T47D (cell line): ENCODE measurements around the gene RAB35.

Source experiments
- DNase-seq, 2 experiments: peaks; one replicate each; pipeline versions ENCODE4 v3.0.0 to v3.0.0-alpha.2; 2011 to 2012; ENCODE audit warnings: low read depth in 1 of 2, low spot score in 1 of 2
- JUND ChIP-seq: IDR thresholded peaks from 2 replicates; pipeline ENCODE4 v1.6.1; 2012; ENCODE audit warnings: low read depth
- in situ Hi-C: cut with HindIII; loops from 2 replicates; pipeline ENCODE4 v1.10.0; 2016; ENCODE audit warnings: low sequenced_read_pairs, low pct_unique_long_range_greater_than_20kb

RAB35 gene

GRCh38 chr12:120142231-120142877, 25.8 kb upstream of the RAB35 start:
- in situ Hi-C loops, result no loop called here
- TF ChIP-seq JUND, result no peak
- no peak for DNase-seq

- in situ Hi-C loops, result no loop called here
- no peak for TF ChIP-seq JUND
- no peak for DNase-seq
Measured at GRCh38 chr12:120141336-120141735, 24.8 kb upstream of the RAB35 start.

GRCh38 chr12:120140603-120141002, 24.1 kb upstream of the RAB35 start:
- TF ChIP-seq JUND, result no peak
- no peak for DNase-seq
- in situ Hi-C loops, result no loop called here

DNA sequence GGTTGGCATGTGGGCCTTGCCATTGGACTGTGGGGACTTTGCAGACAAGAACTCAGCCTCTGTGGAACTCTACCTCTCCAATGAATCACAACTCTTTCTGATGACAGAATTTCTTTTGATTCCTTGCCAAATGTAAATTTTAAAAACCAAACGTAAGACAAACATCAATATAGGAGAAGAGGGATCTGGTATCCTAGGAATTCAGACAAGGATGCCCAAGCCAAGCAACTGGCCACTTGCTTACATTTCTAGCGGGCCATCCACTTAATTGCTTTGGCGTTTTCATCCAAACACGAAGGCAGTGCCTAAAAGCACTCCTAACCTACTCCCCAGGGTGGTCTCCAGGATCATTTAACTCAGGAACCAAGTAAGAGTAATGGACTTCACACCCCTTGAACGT, 23.4 kb upstream of the RAB35 start:
- no peak for DNase-seq
- in situ Hi-C loops, result no loop called here
- no peak for TF ChIP-seq JUND

DNA sequence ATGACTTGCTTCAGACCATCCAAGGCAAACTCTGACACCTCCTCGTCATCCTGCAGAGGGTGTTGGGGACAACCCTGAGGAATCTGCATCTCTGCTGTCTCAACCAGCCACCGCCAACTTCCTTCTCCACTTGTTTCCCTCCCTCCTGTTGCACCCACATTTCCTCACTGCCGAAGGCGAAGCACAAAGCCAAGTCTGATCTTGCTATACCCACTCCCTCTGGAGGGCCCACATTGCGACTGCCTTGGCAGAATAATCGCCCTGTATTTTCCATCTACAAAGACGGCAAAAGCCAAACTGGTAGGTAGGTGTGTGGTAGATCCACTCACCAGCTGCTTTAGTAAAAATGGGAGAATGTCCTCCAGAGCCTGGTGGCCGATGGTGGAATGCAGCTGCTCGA, 21.8 kb upstream of the RAB35 start:
- no peak for TF ChIP-seq JUND
- no peak for DNase-seq

GRCh38 chr12:120137833-120138232, 21.3 kb upstream of the RAB35 start:
- DNase-seq, result no peak
- in situ Hi-C loops, result no loop called here
- no peak for TF ChIP-seq JUND

More for the DNA sequence above, 21.8 kb upstream of the RAB35 start:
- in situ Hi-C loops, result no loop called here

DNA sequence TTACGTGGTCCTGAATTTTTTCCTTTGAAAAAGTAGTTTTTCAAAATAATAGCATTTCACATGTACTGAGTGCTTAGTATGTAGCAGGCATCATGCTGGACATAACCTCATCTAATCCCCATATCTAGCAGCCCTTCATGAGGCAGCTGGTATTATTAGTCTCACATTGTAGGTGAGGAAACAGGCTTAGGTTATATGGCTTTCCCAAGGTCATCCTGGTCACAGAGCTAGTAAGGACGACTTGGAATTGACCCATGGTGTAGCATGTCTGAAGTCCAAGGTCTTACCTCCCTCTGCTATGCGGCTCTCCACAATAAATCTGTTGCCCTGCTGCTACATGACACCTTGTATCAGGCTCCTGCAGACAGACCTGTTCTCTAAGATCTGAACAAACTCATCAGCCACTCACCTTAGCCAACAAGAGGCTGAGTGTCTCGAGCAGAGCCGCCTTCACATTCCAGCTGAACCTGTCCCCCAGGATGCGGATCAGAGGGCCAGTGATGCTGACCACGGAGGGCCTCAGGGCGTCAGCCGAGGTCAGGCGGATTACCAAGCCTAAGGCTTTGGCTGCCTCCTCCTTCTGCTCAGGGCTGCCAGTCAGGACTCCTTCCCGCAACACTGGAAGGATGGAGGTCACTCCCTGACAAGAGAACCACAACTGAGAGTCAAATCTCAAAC, 19.7 kb upstream of the RAB35 start:
- no peak for TF ChIP-seq JUND
- in situ Hi-C loops, result no loop called here
- DNase-seq, result peak in 1 of 2 experiments; percentile 40

- in situ Hi-C loops, result no loop called here
- no peak for DNase-seq
- TF ChIP-seq JUND, result no peak
Measured at GRCh38 chr12:120134307-120134980, 17.9 kb upstream of the RAB35 start.

- in situ Hi-C loops, result no loop called here
- DNase-seq, result no peak
- no peak for TF ChIP-seq JUND
Measured at GRCh38 chr12:120132863-120133385, 16.4 kb upstream of the RAB35 start.

GRCh38 chr12:120132054-120132836, 15.7 kb upstream of the RAB35 start:
- no peak for DNase-seq
- in situ Hi-C loops, result no loop called here
- TF ChIP-seq JUND, result no peak

- in situ Hi-C loops, result no loop called here
Measured at GRCh38 chr12:120131116-120131515, 14.6 kb upstream of the RAB35 start.

GRCh38 chr12:120130011-120130410, 13.5 kb upstream of the RAB35 start:
- TF ChIP-seq JUND, result no peak
- in situ Hi-C loops, result no loop called here
- no peak for DNase-seq

More at GRCh38 chr12:120131116-120131515, 14.6 kb upstream of the RAB35 start:
- TF ChIP-seq JUND, result no peak
- no peak for DNase-seq
